Psoas muscle (tissue), 8 donors: ENCODE data around the gene PCSK5. TPM values are rescaled to one million over a fixed set of nuclear protein-coding genes. Genes with fewer than 3 reads are reported as not detected.

Experiments used
- ATAC-seq, 4 donors: fragments of 200-7000 bp; cut with Tn5 transposase; one replicate each; pipeline ENCODE4 v1.9.1; 2020; ENCODE audit warnings: moderate library complexity in 3 of 4, mild to moderate bottlenecking in 2 of 4
- DNase-seq, 2 donors: peaks; one replicate each; pipeline ENCODE4 v3.0.0-alpha.2; 2020
- H3K27ac ChIP-seq: fragments of 200-600 bp; one replicate; pipeline ENCODE4 v1.8.0; 2022
- H3K27me3 ChIP-seq, 3 donors: fragments of 200-600 bp in 1 of 3; one replicate each; pipeline versions ENCODE4 v1.6.1 to v1.8.0; 2013 to 2022; ENCODE audit warnings: low read length in 2 of 3, mild to moderate bottlenecking in 2 of 3, moderate library complexity in 1 of 3; ENCODE audit not compliant: insufficient read depth in 3 of 3
- H3K36me3 ChIP-seq, 2 donors: fragments of 200-600 bp in 1 of 2; one replicate each; pipeline versions ENCODE4 v1.6.1 to v1.8.0; 2013 to 2022; ENCODE audit warnings: low read depth in 1 of 2, mild to moderate bottlenecking in 1 of 2, moderate library complexity in 1 of 2; ENCODE audit not compliant: insufficient read depth in 1 of 2
- H3K4me1 ChIP-seq: fragments of 200-600 bp; one replicate; pipeline ENCODE4 v1.8.0; 2022
- H3K4me3 ChIP-seq: fragments of 200-600 bp; one replicate; pipeline ENCODE4 v1.8.0; 2022; ENCODE audit warnings: mild to moderate bottlenecking
- H3K9me3 ChIP-seq: fragments of 200-600 bp; one replicate; pipeline ENCODE4 v1.8.0; 2022
- WGBS, 3 donors: extraction: QIAGEN DNeasy Blood & Tissue Kit; methylation state at CpG; one replicate each; pipeline versions ENCODE4 v1.1.6 to v1.1.7; 2013; 5-methylcytosine and 5-hydroxymethylcytosine counted together
- intact Hi-C, 2 donors: fragments of 100-400 bp; cut with DNase I; formaldehyde crosslinking; loops; one replicate each; pipeline versions ENCODE4 v1.11.0 to v1.14.2; 2022
- polyA plus RNA-seq, 3 donors: library from polyadenylated mRNA; stranded (reverse); fragments of 200-250 nt; gene quantifications; one replicate each; pipeline ENCODE4 v1.2.3, GENCODE V29; 2013
- total RNA-seq, 4 donors: library from RNA; stranded (reverse); fragmentation: NEBNext Ultra II Directional in 2 of 4; extraction: Animal tissue kit (Norgen Biotek cat#: 25700) in 2 of 4; gene quantifications; one replicate each; pipeline versions ENCODE4 v1.2.1 to v1.2.4, GENCODE V29; 2021 to 2023
- TF ChIP-seq, protein P1 (sequence below): fragments of 200-600 bp; IDR thresholded peaks from one replicate; pipeline ENCODE4 v1.8.0; 2022; ENCODE audit warnings: antibody characterized with exemption
- donor health status: healthy with polysubstance abuse.
- donor health status: DM: no; HTN: no; CAD: no; lungs with moderate emphysema.
- donor health status: Bipolar disorder and iron deficiency.
- donor health status: healthy.
- donor health status: DM: yes; HTN: yes; CAD: no.
- donor health status: DM: no; HTN: no; CAD: no.
- donor health status: DM: no; HTN: no; CAD: no.
- donor health status: DM: yes; HTN: yes; CAD: no.

Gene PCSK5
- total and polyA plus RNA-seq, 7 donors, result 0.75 to 4.4 (median 2.3) TPM

DNA sequence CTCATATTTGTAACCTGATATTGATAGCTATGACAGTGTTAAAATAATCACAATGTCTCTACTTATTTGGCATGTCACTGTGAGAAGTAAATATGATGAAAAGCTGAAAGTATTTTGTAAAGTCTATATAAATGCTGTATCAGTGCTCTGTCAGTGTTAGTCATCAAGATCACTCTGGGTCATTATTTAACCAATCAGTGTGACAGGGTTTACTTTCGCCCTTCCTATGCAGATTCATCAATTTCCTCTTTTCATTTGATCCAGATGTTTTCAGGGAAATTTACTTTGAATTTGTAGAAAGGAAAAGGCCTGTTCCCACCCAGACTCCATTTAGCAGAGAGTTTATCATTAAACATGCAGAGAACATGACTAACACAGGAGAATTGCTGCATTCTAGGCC, 9.9 kb upstream of the PCSK5 start:
- no peaks in the 10 kb centered on the region for H3K4me1 ChIP-seq
- H3K9me3 ChIP-seq, result no peaks in the 10 kb centered on the region
- H3K27me3 ChIP-seq, result no peaks in the 10 kb centered on the region
- H3K4me3 ChIP-seq, result no peak overlapping the region
- 81 to 88% (median 86%) methylated on average over 1 of the region's 1 CpG for WGBS, 3 donors
- no peaks in the 10 kb centered on the region for H3K36me3 ChIP-seq
- no peak for DNase-seq
- TF ChIP-seq, protein P1, sequence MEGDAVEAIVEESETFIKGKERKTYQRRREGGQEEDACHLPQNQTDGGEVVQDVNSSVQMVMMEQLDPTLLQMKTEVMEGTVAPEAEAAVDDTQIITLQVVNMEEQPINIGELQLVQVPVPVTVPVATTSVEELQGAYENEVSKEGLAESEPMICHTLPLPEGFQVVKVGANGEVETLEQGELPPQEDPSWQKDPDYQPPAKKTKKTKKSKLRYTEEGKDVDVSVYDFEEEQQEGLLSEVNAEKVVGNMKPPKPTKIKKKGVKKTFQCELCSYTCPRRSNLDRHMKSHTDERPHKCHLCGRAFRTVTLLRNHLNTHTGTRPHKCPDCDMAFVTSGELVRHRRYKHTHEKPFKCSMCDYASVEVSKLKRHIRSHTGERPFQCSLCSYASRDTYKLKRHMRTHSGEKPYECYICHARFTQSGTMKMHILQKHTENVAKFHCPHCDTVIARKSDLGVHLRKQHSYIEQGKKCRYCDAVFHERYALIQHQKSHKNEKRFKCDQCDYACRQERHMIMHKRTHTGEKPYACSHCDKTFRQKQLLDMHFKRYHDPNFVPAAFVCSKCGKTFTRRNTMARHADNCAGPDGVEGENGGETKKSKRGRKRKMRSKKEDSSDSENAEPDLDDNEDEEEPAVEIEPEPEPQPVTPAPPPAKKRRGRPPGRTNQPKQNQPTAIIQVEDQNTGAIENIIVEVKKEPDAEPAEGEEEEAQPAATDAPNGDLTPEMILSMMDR, result no peak
- no peak for ATAC-seq
- H3K27ac ChIP-seq, result no peak overlapping the region
- intact Hi-C loops, result no loop called here

- DNase-seq (no peak), ATAC-seq (no peak)
- Histone ChIP-seq H3K9me3 (no peaks in the 10 kb centered on the region), H3K4me3 (no peak overlapping the region), H3K27ac (no peak overlapping the region), H3K27me3 (no peaks in the 10 kb centered on the region), H3K36me3 (no peaks in the 10 kb centered on the region), H3K4me1 (no peaks in the 10 kb centered on the region)
- 86 to 96% (median 93%) methylated on average over 1 of the region's 1 CpG for WGBS, 3 donors
- TF ChIP-seq, protein P1, result no peak
- intact Hi-C loops, result no loop called here
Observed at GRCh38 chr9:75881761-75882160, 8.7 kb upstream of the PCSK5 start.

DNA sequence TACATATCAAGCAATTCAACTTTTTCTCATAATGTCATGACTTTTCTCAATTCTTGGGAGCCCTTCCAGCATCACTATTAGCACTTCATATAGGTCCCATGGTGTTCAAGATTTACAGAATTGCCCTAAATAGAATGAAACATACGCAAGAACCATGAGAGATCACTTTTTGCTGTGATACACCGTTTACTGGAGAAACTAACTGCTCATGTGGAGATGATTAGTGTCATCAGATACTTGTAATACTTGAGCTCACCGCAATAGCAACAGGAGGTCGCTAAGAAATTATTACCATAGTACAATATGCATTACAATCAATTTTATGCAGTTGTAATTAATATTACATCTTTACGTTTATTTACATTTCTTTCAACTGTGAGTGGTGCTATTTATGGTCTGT, 4.8 kb upstream of the PCSK5 start:
- Histone ChIP-seq H3K4me3 (no peak overlapping the region), H3K36me3 (no peaks in the 10 kb centered on the region), H3K9me3 (no peaks in the 10 kb centered on the region), H3K27ac (no peak overlapping the region), H3K27me3 (no peaks in the 10 kb centered on the region), H3K4me1 (peaks cover 6% of the 10 kb centered on the region)
- ATAC-seq, result no peak
- intact Hi-C loops, result no loop called here
- WGBS, 3 donors, result 66 to 80% (median 79%) methylated on average over 5 of the region's 5 CpGs
- no peak for DNase-seq
- TF ChIP-seq, protein P1, result no peak

- no peak for DNase-seq
- Histone ChIP-seq H3K27me3 (peaks cover 0 to 11% (median 0%) of the 10 kb centered on the region in 3 donors), H3K4me3 (peak overlapping the region; percentile 74), H3K27ac (peak overlapping the region; percentile 24), H3K9me3 (no peaks in the 10 kb centered on the region), H3K4me1 (peaks cover 6% of the 10 kb centered on the region), H3K36me3 (no peaks in the 10 kb centered on the region)
- 2 to 5% (median 3%) methylated on average over 7 of the region's 7 CpGs for WGBS, 3 donors
- peak in 1 of 4 donors; percentile 1 for ATAC-seq
- TF ChIP-seq, protein P1, result no peak
- intact Hi-C loops, result no loop called here
Observed at GRCh38 chr9:75889577-75889976, 896 bp upstream of the PCSK5 start.

- H3K9me3 ChIP-seq, result no peaks in the 10 kb centered on the region
- peak; percentile 37 to 70 (median 66) for ATAC-seq
- peaks cover 6% of the 10 kb centered on the region for H3K4me1 ChIP-seq
- peak overlapping the region; percentile 24 for H3K27ac ChIP-seq
- intact Hi-C loops, result no loop called here
- WGBS, 3 donors, result 0% methylated on average over 24 of the region's 24 CpGs
- peak; percentile 54 to 66 for DNase-seq
- H3K4me3 ChIP-seq, result peak overlapping the region; percentile 74
- TF ChIP-seq, protein P1, result no peak
- no peaks in the 10 kb centered on the region for H3K36me3 ChIP-seq
- peaks cover 0 to 11% (median 0%) of the 10 kb centered on the region in 3 donors for H3K27me3 ChIP-seq
Observed at GRCh38 chr9:75889977-75890471, 449 bp upstream of the PCSK5 start.
